ENCODE measurements around the gene NODAL.

The NODAL gene

GRCh38 chr10:70404036-70404786 is 37.3 kb downstream of the NODAL start, which contains the start of gene EIF4EBP2 (continued):
- TF ChIP-seq ZNF518A (tag by site-specific recombination; conservative IDR thresholded peaks at IDR 0.05; ENCODE audit: low read depth), result no peak; the same call in 1 of the 2 replicates
- TF ChIP-seq ZNF354C (tag by site-specific recombination; IDR thresholded peaks at IDR 0.05; ENCODE audit: borderline replicate concordance, low read depth), result no peak
- no peak for TF ChIP-seq ZNF843 (tag by site-specific recombination; IDR thresholded peaks at IDR 0.05)
- no peak for TF ChIP-seq ZNF645 (tag by site-specific recombination; IDR thresholded peaks at IDR 0.05)
- TF ChIP-seq ZNF677 (tag by site-specific recombination; IDR thresholded peaks at IDR 0.05), result no peak
- TF ChIP-seq SP2 (tag by site-specific recombination; IDR thresholded peaks at IDR 0.05), result peak; percentile 98
- TF ChIP-seq ZNF23 (tag by site-specific recombination; IDR thresholded peaks at IDR 0.05; ENCODE audit: borderline replicate concordance), result no peak
- TF ChIP-seq ZIC2 (tag by site-specific recombination; IDR thresholded peaks at IDR 0.05), result no peak
- no peak for TF ChIP-seq ZFP37 (tag by site-specific recombination; IDR thresholded peaks at IDR 0.05)
- TF ChIP-seq ZNF324 (tag by site-specific recombination; IDR thresholded peaks at IDR 0.05), result no peak
- TF ChIP-seq ZNF600 (tag by site-specific recombination; IDR thresholded peaks at IDR 0.05), result no peak
- TF ChIP-seq ZFP3 (tag by site-specific recombination; IDR thresholded peaks at IDR 0.05; ENCODE audit: low read depth), result no peak
- no peak for TF ChIP-seq ZNF544 (tag by site-specific recombination; IDR thresholded peaks at IDR 0.05)
- 0 out of 2 replicates have a peak, but pooled peaks have one; percentile 5 for TF ChIP-seq ZNF394 (tag by site-specific recombination; IDR thresholded peaks at IDR 0.05; ENCODE audit: borderline replicate concordance)
- TF ChIP-seq ZBTB49 (tag by site-specific recombination; IDR thresholded peaks at IDR 0.05; ENCODE audit: low read depth), result no peak
- no peak for TF ChIP-seq ZNF610 (tag by site-specific recombination; IDR thresholded peaks at IDR 0.05; ENCODE audit: borderline replicate concordance)
- no peak for TF ChIP-seq ZBTB1 (tag by site-specific recombination; IDR thresholded peaks at IDR 0.05)
- TF ChIP-seq ZNF768 (tag by site-specific recombination; IDR thresholded peaks at IDR 0.05), result no peak
- no peak for TF ChIP-seq ZNF221 (tag by site-specific recombination; IDR thresholded peaks at IDR 0.05; ENCODE audit: borderline replicate concordance)
- no peak for TF ChIP-seq ZNF473 (tag by site-specific recombination; IDR thresholded peaks at IDR 0.05)
- no peak for TF ChIP-seq ZNF223 (tag by site-specific recombination; IDR thresholded peaks at IDR 0.05)
- TF ChIP-seq GLI2 (tag by site-specific recombination; IDR thresholded peaks at IDR 0.05; ENCODE audit: borderline replicate concordance, low read depth), result no peak
- peak; percentile 84 for TF ChIP-seq ZBTB11 (tag by site-specific recombination; conservative IDR thresholded peaks at IDR 0.05; ENCODE audit: low read depth)
- TF ChIP-seq REPIN1 (tag by site-specific recombination; IDR thresholded peaks at IDR 0.05; ENCODE audit: low read depth), result no peak
- TF ChIP-seq ZSCAN5A (tag by site-specific recombination; IDR thresholded peaks at IDR 0.05), result no peak
- TF ChIP-seq ZNF211 (tag by site-specific recombination; IDR thresholded peaks at IDR 0.05; ENCODE audit: low read depth), result no peak

Measured in HEK293 (cell line).